GM12865 (cell line): ENCODE results near the gene DCAF4.
A peak's percentile ranks its signal among the peaks of the same experiment; 100 is the strongest.
"Not testable (repeated sequence)": the region's sequence is repeated elsewhere in the genome, so short reads cannot be mapped to it uniquely, and the experiment has no call there.

Experiments used
- DNase-seq: peaks from one replicate; pipeline ENCODE4 v3.0.0; 2010; ENCODE audit warnings: low read depth
- H3K4me3 ChIP-seq: 2 replicates; pipeline ENCODE4 v1.5.1; 2011; ENCODE audit warnings: mild to moderate bottlenecking, low read depth, low read length, control low read depth
- CTCF ChIP-seq: IDR thresholded peaks from 2 replicates; pipeline ENCODE4 v1.5.1; 2011; ENCODE audit warnings: low read length, control low read depth, low read depth, inconsistent platforms; ENCODE audit not compliant: insufficient read depth; ENCODE audit errors: missing control alignments

Gene DCAF4

GRCh38 chr14:72947366-72948160 lies 21.3 kb downstream of the DCAF4 start:
- no peak for TF ChIP-seq CTCF
- DNase-seq: no peak
- no peak overlapping the region for H3K4me3 ChIP-seq

GRCh38 chr14:72948481-72949138 lies 22.3 kb downstream of the DCAF4 start:
- peak; percentile 91 for TF ChIP-seq CTCF

GRCh38 chr14:72952171-72952570 lies 25.9 kb downstream of the DCAF4 start:
- TF ChIP-seq CTCF: no peak
- H3K4me3 ChIP-seq: no peak overlapping the region
- DNase-seq: no peak

More at GRCh38 chr14:72948481-72949138, 22.3 kb downstream of the DCAF4 start:
- no peak overlapping the region for H3K4me3 ChIP-seq
- DNase-seq: peak; percentile 70

- H3K4me3 ChIP-seq, DNase-seq: not testable (repeated sequence)
These were observed 30.5 kb downstream of the DCAF4 start for GRCh38 chr14:72956741-72957140.

GRCh38 chr14:72957213-72957612 lies 30.9 kb downstream of the DCAF4 start:
- no peak for DNase-seq
- H3K4me3 ChIP-seq: no peak overlapping the region
- no peak for TF ChIP-seq CTCF

- TF ChIP-seq CTCF: no peak
- H3K4me3 ChIP-seq: no peak overlapping the region
- DNase-seq: no peak
These were observed 32.3 kb downstream of the DCAF4 start for GRCh38 chr14:72958548-72958947.

GRCh38 chr14:72961016-72961415 lies 34.8 kb downstream of the DCAF4 start:
- H3K4me3 ChIP-seq, DNase-seq: not testable (repeated sequence)

GRCh38 chr14:72961579-72962335 lies 35.5 kb downstream of the DCAF4 start:
- DNase-seq: no peak
- no peak overlapping the region for H3K4me3 ChIP-seq
- TF ChIP-seq CTCF: no peak

GRCh38 chr14:72962336-72962754 lies 36.1 kb downstream of the DCAF4 start:
- not testable (repeated sequence) for H3K4me3 ChIP-seq, DNase-seq
